IMR-90 (cell line): ENCODE measurements around the gene STK32A. TPM values are rescaled to one million over a fixed set of nuclear protein-coding genes. Genes with fewer than 3 reads are reported as not detected.

Source experiments
- ATAC-seq: fragments of 200-7000 bp; cut with Tn5 transposase; 2 replicates; pipeline ENCODE4 v1.9.1; 2020; ENCODE audit warnings: low read depth, mild to moderate bottlenecking, moderate library complexity
- BruUV-seq: library from RNA; stranded (reverse); fragments of 400-500 nt; replicated peaks from 2 replicates; lab custom pipeline; 2021; lab: Mats Ljungman, UMichigan
- CTCF ChIA-PET: fragments of 300-600 bp; formaldehyde crosslinking; extraction: SDS; loops from one replicate; lab custom pipeline; 2021; ENCODE audit warnings: antibody characterized with exemption; lab: Yijun Ruan, JAX
- POLR2A ChIA-PET: fragments of 300-600 bp; sonication (Branson Sonifier 250); formaldehyde crosslinking; loops from one replicate; lab custom pipeline; 2022; ENCODE audit warnings: antibody characterized with exemption; ENCODE audit not compliant: unreplicated experiment; lab: Charles Lee
- DNase-seq: peaks from one replicate; pipeline ENCODE4 v3.0.0; 2013
- H2AFZ ChIP-seq: replicated peaks from 2 replicates; pipeline ENCODE3; 2013; ENCODE audit warnings: low read length, mild to moderate bottlenecking; ENCODE audit not compliant: poor library complexity
- H2AK5ac ChIP-seq: 2 replicates; pipeline ENCODE4 v1.6.1; 2013; ENCODE audit warnings: low read depth, low read length, inconsistent platforms
- H2AK9ac ChIP-seq: replicated peaks from 2 replicates; pipeline ENCODE3; 2013; ENCODE audit warnings: mild to moderate bottlenecking, low read depth, low read length, moderate library complexity; ENCODE audit not compliant: poor library complexity
- H2BK120ac ChIP-seq: 2 replicates; pipeline ENCODE4 v1.6.1; 2013; ENCODE audit warnings: low read depth, low read length, inconsistent platforms
- H2BK15ac ChIP-seq: 3 replicates; pipeline ENCODE4 v1.6.1; 2013; ENCODE audit warnings: low read depth, low read length, inconsistent platforms
- H2BK20ac ChIP-seq: 2 replicates; pipeline ENCODE4 v1.6.1; 2013; ENCODE audit warnings: low read depth, mild to moderate bottlenecking, inconsistent platforms, low read length, moderate library complexity
- H2BK5ac ChIP-seq: 2 replicates; pipeline ENCODE4 v1.6.1; 2013; ENCODE audit warnings: mild to moderate bottlenecking, low read depth, low read length, inconsistent platforms; ENCODE audit not compliant: poor library complexity, severe bottlenecking
- H3K14ac ChIP-seq: replicated peaks from 2 replicates; pipeline ENCODE4 v1.6.1; 2013; ENCODE audit warnings: low read depth, low read length, inconsistent platforms
- H3K18ac ChIP-seq: 2 replicates; pipeline ENCODE4 v1.6.1; 2013; ENCODE audit warnings: low read depth, low read length, control low read depth
- H3K23ac ChIP-seq: 2 replicates; pipeline ENCODE4 v1.6.1; 2013; ENCODE audit warnings: low read depth, low read length, inconsistent platforms
- H3K27ac ChIP-seq: 2 replicates; pipeline ENCODE4 v1.5.1; 2013; ENCODE audit warnings: mild to moderate bottlenecking, control low read depth, low read length; ENCODE audit not compliant: insufficient read depth
- H3K27me3 ChIP-seq: 2 replicates; pipeline ENCODE4 v1.6.1; 2013; ENCODE audit warnings: low read length; ENCODE audit not compliant: control insufficient read depth, insufficient read depth
- H3K36me3 ChIP-seq: 2 replicates; pipeline ENCODE4 v1.6.1; 2013; ENCODE audit warnings: low read length, mixed read lengths; ENCODE audit not compliant: control insufficient read depth, insufficient read depth
- H3K4ac ChIP-seq: 2 replicates; pipeline ENCODE4 v1.6.1; 2013; ENCODE audit warnings: low read depth, low read length, inconsistent platforms
- H3K4me1 ChIP-seq: 2 replicates; pipeline ENCODE4 v1.6.1; 2013; ENCODE audit warnings: low read length, mixed read lengths; ENCODE audit not compliant: control insufficient read depth, insufficient read depth
- H3K4me2 ChIP-seq: 2 replicates; pipeline ENCODE4 v1.6.1; 2013; ENCODE audit warnings: low read depth, mild to moderate bottlenecking, control low read depth, low read length, moderate library complexity
- H3K4me3 ChIP-seq: 2 replicates; pipeline ENCODE4 v1.5.1; 2013; ENCODE audit warnings: low read depth, mild to moderate bottlenecking, control low read depth, low read length, moderate library complexity; ENCODE audit not compliant: insufficient read depth
- H3K56ac ChIP-seq: 2 replicates; pipeline ENCODE4 v1.6.1; 2013; ENCODE audit warnings: low read length, inconsistent platforms; ENCODE audit not compliant: insufficient read depth; ENCODE audit errors: extremely low read depth
- H3K79me1 ChIP-seq, 2 experiments: 2 replicates each; pipeline ENCODE4 v1.6.1; 2013; ENCODE audit warnings: low read length in 2 of 2, inconsistent platforms in 1 of 2, low read depth in 1 of 2
- H3K9ac ChIP-seq: 2 replicates; pipeline ENCODE4 v1.6.1; 2013; ENCODE audit warnings: low read depth, low read length, control low read depth
- H3K9me1 ChIP-seq: 2 replicates; pipeline ENCODE4 v1.6.1; 2013; ENCODE audit warnings: low read length, inconsistent platforms; ENCODE audit not compliant: insufficient read depth
- H3K9me3 ChIP-seq: 2 replicates; pipeline ENCODE4 v1.6.1; 2013; ENCODE audit warnings: low read length; ENCODE audit not compliant: control insufficient read depth, insufficient read depth
- H4K20me1 ChIP-seq: 2 replicates; pipeline ENCODE4 v1.6.1; 2013; ENCODE audit warnings: low read length, inconsistent platforms; ENCODE audit not compliant: insufficient read depth
- H4K5ac ChIP-seq: 2 replicates; pipeline ENCODE4 v1.6.1; 2013; ENCODE audit warnings: mild to moderate bottlenecking, low read depth, low read length, control low read depth
- H4K8ac ChIP-seq, 2 experiments: 2 replicates each; pipeline ENCODE4 v1.6.1; 2013; ENCODE audit warnings: low read depth in 2 of 2, low read length in 2 of 2, control low read depth in 1 of 2, inconsistent platforms in 1 of 2
- H4K91ac ChIP-seq: 2 replicates; pipeline ENCODE4 v1.6.1; 2013; ENCODE audit warnings: low read depth, low read length, inconsistent platforms; ENCODE audit not compliant: insufficient read depth
- BHLHE40 ChIP-seq: fragments of 150-350 bp; IDR thresholded peaks from 2 replicates; pipeline ENCODE4 v1.6.1; 2016; ENCODE audit warnings: mild to moderate bottlenecking, low read depth, low read length
- CEBPB ChIP-seq: IDR thresholded peaks from 2 replicates; pipeline ENCODE4 v1.6.1; 2012; ENCODE audit warnings: low read depth, low read length, improper control_type of control experiment
- CHD1 ChIP-seq: IDR thresholded peaks from 2 replicates; pipeline ENCODE4 v1.6.1; 2012; ENCODE audit warnings: low read depth, low read length, improper control_type of control experiment
- FOS ChIP-seq: fragments of 150-350 bp; IDR thresholded peaks from 2 replicates; pipeline ENCODE4 v1.6.1; 2016; ENCODE audit warnings: low read depth, low read length
- MAFK ChIP-seq: IDR thresholded peaks from 2 replicates; pipeline ENCODE4 v1.6.1; 2012; ENCODE audit warnings: low read depth, low read length, improper control_type of control experiment
- MAZ ChIP-seq: IDR thresholded peaks from 2 replicates; pipeline ENCODE4 v1.6.1; 2012; ENCODE audit warnings: low read depth, mild to moderate bottlenecking, low read length, improper control_type of control experiment, moderate library complexity, borderline replicate concordance
- MXI1 ChIP-seq: IDR thresholded peaks from 2 replicates; pipeline ENCODE4 v1.6.1; 2012; ENCODE audit warnings: low read depth, mild to moderate bottlenecking, low read length, moderate library complexity, borderline replicate concordance
- NFE2L2 ChIP-seq: fragments of 150-350 bp; IDR thresholded peaks from 2 replicates; pipeline ENCODE4 v1.6.1; 2016; ENCODE audit warnings: low read depth, mild to moderate bottlenecking, low read length
- POLR2A ChIP-seq: IDR thresholded peaks from 2 replicates; pipeline ENCODE4 v1.6.1; 2012; ENCODE audit warnings: mild to moderate bottlenecking, low read depth, low read length
- RAD21 ChIP-seq: IDR thresholded peaks from 2 replicates; pipeline ENCODE4 v1.6.1; 2012; ENCODE audit warnings: low read length, improper control_type of control experiment
- RCOR1 ChIP-seq: IDR thresholded peaks from 2 replicates; pipeline ENCODE4 v1.6.1; 2012; ENCODE audit warnings: mild to moderate bottlenecking, low read length, improper control_type of control experiment; ENCODE audit not compliant: insufficient replicate concordance
- RFX5 ChIP-seq: IDR thresholded peaks from 2 replicates; pipeline ENCODE4 v1.8.0; 2012; ENCODE audit warnings: low read depth, mild to moderate bottlenecking, low read length, moderate library complexity
- SMC3 ChIP-seq: fragments of 150-350 bp; IDR thresholded peaks from 2 replicates; pipeline ENCODE4 v1.6.1; 2016; ENCODE audit warnings: low read depth, mild to moderate bottlenecking, antibody characterized with exemption, low read length, moderate library complexity
- WGBS, 2 experiments: methylation state at CpG; one replicate each; pipeline versions ENCODE4 v1.1.5 to v1.1.7; 2013; ENCODE audit warnings: missing lambda C conversion rate in 2 of 2; ENCODE audit not compliant: insufficient read length in 1 of 2; ENCODE audit errors: extremely low coverage in 2 of 2; 5-methylcytosine and 5-hydroxymethylcytosine counted together
- dilution Hi-C: fragments of 300-500 bp; cut with HindIII; formaldehyde crosslinking; loops from one replicate; pipeline ENCODE4 v1.14.3; 2018; ENCODE audit warnings: low sequenced_read_pairs; ENCODE audit not compliant: unreplicated experiment
- in situ Hi-C: fragments of 300-500 bp; cut with MboI; formaldehyde crosslinking; loops from 3 replicates; pipeline ENCODE4 v1.14.3; 2019; ENCODE audit warnings: low sequenced_read_pairs, inconsistent platforms, mixed read lengths
- intact Hi-C: fragments of 100-400 bp; cut with micrococcal nuclease; formaldehyde crosslinking; loops from 2 replicates; pipeline ENCODE4 v1.10.0; 2022
- polyA plus RNA-seq, 3 experiments: library from polyadenylated mRNA; depleted of rRNA; stranded (reverse); fragments of >200 nt; gene quantifications; 2 replicates each; pipeline ENCODE4 v1.2.3, GENCODE V29; 2012; ENCODE audit warnings: low replicate concordance in 1 of 3
- total RNA-seq: library from RNA; depleted of rRNA; stranded (reverse); fragments of >200 nt; gene quantifications from 2 replicates; pipeline ENCODE4 v1.2.3, GENCODE V29; 2012
- TF ChIP-seq, protein P1 (sequence below): conservative IDR thresholded peaks from 2 replicates; pipeline ENCODE4 v1.5.1; 2012; ENCODE audit warnings: mild to moderate bottlenecking, low read depth, low read length, improper control_type of control experiment
- TF ChIP-seq, protein P2 (sequence below): fragments of 150-350 bp; IDR thresholded peaks from 2 replicates; pipeline ENCODE4 v1.6.1; 2016; ENCODE audit warnings: low read depth, mild to moderate bottlenecking, low read length, moderate library complexity, borderline replicate concordance
- TF ChIP-seq, protein P3 (sequence below): fragments of 150-350 bp; IDR thresholded peaks from 2 replicates; pipeline ENCODE4 v1.6.1; 2017; ENCODE audit warnings: mild to moderate bottlenecking, antibody characterized with exemption, low read length, low read depth

STK32A gene
- total and polyA plus RNA-seq, 2 of the 4 experiments (the other 2 are of a cell fraction), result 0.12 to 0.18 TPM

DNA sequence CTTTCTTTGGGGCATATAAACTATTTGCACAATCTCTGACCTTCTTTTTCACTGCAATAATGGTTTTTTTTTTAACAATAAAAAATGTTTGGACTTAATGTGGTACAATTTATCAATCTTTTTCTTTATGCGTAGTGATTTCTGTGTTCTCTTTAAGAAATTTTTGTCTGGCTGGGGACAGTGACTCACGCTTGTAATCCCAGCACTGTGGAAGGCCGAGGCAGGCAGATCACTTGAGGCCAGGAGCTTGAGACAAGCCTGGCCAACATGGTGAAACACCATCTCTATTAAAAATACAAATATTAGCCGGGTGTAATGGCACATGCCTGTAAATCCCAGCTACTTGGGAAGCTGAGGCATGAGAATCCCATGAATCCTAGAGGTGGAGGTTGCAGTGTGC is 72.3 kb downstream of the STK32A start:
- no peak overlapping the region for H4K5ac ChIP-seq
- no peak overlapping the region for H3K56ac ChIP-seq
- ATAC-seq, result no peak
- no peak overlapping the region for H3K14ac ChIP-seq
- dilution Hi-C loops, result no loop called here
- H2BK120ac ChIP-seq, result no peak overlapping the region
- no peak overlapping the region for H3K4me2 ChIP-seq
- no peaks in the 10 kb centered on the region for H3K27me3 ChIP-seq
- H3K9me1 ChIP-seq, result no peaks in the 10 kb centered on the region
- no peak for TF ChIP-seq FOS
- no peak for TF ChIP-seq RAD21
- TF ChIP-seq, protein P1, sequence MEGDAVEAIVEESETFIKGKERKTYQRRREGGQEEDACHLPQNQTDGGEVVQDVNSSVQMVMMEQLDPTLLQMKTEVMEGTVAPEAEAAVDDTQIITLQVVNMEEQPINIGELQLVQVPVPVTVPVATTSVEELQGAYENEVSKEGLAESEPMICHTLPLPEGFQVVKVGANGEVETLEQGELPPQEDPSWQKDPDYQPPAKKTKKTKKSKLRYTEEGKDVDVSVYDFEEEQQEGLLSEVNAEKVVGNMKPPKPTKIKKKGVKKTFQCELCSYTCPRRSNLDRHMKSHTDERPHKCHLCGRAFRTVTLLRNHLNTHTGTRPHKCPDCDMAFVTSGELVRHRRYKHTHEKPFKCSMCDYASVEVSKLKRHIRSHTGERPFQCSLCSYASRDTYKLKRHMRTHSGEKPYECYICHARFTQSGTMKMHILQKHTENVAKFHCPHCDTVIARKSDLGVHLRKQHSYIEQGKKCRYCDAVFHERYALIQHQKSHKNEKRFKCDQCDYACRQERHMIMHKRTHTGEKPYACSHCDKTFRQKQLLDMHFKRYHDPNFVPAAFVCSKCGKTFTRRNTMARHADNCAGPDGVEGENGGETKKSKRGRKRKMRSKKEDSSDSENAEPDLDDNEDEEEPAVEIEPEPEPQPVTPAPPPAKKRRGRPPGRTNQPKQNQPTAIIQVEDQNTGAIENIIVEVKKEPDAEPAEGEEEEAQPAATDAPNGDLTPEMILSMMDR, result no peak
- no peak for TF ChIP-seq RFX5
- no peak for TF ChIP-seq CHD1
- no peak for TF ChIP-seq MAFK
- no peak for TF ChIP-seq NFE2L2
- no peak for TF ChIP-seq SMC3
- no peak for TF ChIP-seq RCOR1
- no peak for TF ChIP-seq MXI1
- TF ChIP-seq, protein P2, sequence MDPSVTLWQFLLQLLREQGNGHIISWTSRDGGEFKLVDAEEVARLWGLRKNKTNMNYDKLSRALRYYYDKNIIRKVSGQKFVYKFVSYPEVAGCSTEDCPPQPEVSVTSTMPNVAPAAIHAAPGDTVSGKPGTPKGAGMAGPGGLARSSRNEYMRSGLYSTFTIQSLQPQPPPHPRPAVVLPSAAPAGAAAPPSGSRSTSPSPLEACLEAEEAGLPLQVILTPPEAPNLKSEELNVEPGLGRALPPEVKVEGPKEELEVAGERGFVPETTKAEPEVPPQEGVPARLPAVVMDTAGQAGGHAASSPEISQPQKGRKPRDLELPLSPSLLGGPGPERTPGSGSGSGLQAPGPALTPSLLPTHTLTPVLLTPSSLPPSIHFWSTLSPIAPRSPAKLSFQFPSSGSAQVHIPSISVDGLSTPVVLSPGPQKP, result no peak
- TF ChIP-seq BHLHE40, result no peak
- no peak for TF ChIP-seq MAZ
- TF ChIP-seq CEBPB, result no peak
- TF ChIP-seq, protein P3, sequence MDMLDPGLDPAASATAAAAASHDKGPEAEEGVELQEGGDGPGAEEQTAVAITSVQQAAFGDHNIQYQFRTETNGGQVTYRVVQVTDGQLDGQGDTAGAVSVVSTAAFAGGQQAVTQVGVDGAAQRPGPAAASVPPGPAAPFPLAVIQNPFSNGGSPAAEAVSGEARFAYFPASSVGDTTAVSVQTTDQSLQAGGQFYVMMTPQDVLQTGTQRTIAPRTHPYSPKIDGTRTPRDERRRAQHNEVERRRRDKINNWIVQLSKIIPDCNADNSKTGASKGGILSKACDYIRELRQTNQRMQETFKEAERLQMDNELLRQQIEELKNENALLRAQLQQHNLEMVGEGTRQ, result no peak
- no peak for TF ChIP-seq POLR2A
- intact Hi-C loops, result no loop called here
- no peak overlapping the region for H3K23ac ChIP-seq
- no peaks in the 10 kb centered on the region for H3K36me3 ChIP-seq
- H2BK15ac ChIP-seq, result no peak overlapping the region
- H3K18ac ChIP-seq, result no peak overlapping the region
- no peaks in the 10 kb centered on the region for H4K20me1 ChIP-seq
- no peaks in the 10 kb centered on the region for H3K9me3 ChIP-seq
- no TSS peak for BruUV-seq
- H2BK5ac ChIP-seq, result no peak overlapping the region
- no peak overlapping the region for H4K91ac ChIP-seq
- H4K8ac ChIP-seq, result no peak overlapping the region
- H2BK20ac ChIP-seq, result no peak overlapping the region
- CTCF ChIA-PET, result interaction anchor here (0.6 kb wide), 1 partner anchor 269 kb away, joined by 3 read pairs; no protein-coding TSS in a partner anchor
- in situ Hi-C loops, result no loop called here
- H3K79me1 ChIP-seq, result no peaks in the 10 kb centered on the region
- peaks cover 2% of the 10 kb centered on the region; the same call in 1 of the 2 replicates for H3K4me1 ChIP-seq
- POLR2A ChIA-PET, result no interaction called here
- H3K4ac ChIP-seq, result no peak overlapping the region
- H3K4me3 ChIP-seq, result no peak overlapping the region
- H2AFZ ChIP-seq, result no peak overlapping the region
- H3K27ac ChIP-seq, result no peak overlapping the region
- H3K9ac ChIP-seq, result no peak overlapping the region
- no peak overlapping the region for H2AK5ac ChIP-seq
- no CpG with 5 or more reads among the region's 4 CpGs for WGBS, 2 experiments
- no peak overlapping the region for H2AK9ac ChIP-seq
- no peak for DNase-seq
